Stimulated activated CD4-positive, alpha-beta T cell treated with anti-CD3 and anti-CD28 coated beads, Interleukin-15, amount 100 ng/mL, for 1 hour (primary cell): Measurements from ENCODE around the gene CAMTA1.

Experiments used
- DNase-seq, 2 donors: peaks; one replicate each; pipeline ENCODE4 v3.0.0-alpha.2; 2020; ENCODE audit warnings: low read depth in 1 of 2, low spot score in 1 of 2

CAMTA1 gene

GRCh38 chr1:7810395-7810794 is 1025.1 kb downstream of the CAMTA1 start:
- DNase-seq = no peak

GRCh38 chr1:7811476-7811875 is 1026.2 kb downstream of the CAMTA1 start:
- no peak for DNase-seq

GRCh38 chr1:7813677-7814373 is 1028.6 kb downstream of the CAMTA1 start:
- DNase-seq = no peak
